ENCODE results near the gene BTBD18.
A peak's percentile ranks its signal among the peaks of the same experiment; 100 is the strongest.

BTBD18 gene

GRCh38 chr11:57761301-57762234 is 9.9 kb upstream of the BTBD18 start, which contains the start of gene CTNND1:
Gene CTNND1, plus strand, starts transcription at chr11:57761802. Its CDS starts 29,677 bp downstream, at chr11:57791479.
- H3K4me3 ChIP-seq (ENCODE audit: control insufficient read depth, low read depth, low read length), result peak within 1 kb of the TSS; percentile 76
- DNase-seq (ENCODE audit: low read depth), result peak; percentile 93
- no peak for TF ChIP-seq CTCF (IDR thresholded peaks at IDR 0.05; ENCODE audit: control insufficient read depth, insufficient read depth, low read depth, low read length, missing control alignments)

GRCh38 chr11:57758174-57758573 is 6.6 kb upstream of the BTBD18 start:
- TF ChIP-seq CTCF (IDR thresholded peaks at IDR 0.05; ENCODE audit: control insufficient read depth, insufficient read depth, low read depth, low read length, missing control alignments), result no peak
- no peak overlapping the region for H3K4me3 ChIP-seq (ENCODE audit: control insufficient read depth, low read depth, low read length)
- no peak for DNase-seq (ENCODE audit: low read depth)

GRCh38 chr11:57752954-57753353 is 1.3 kb upstream of the BTBD18 start:
- DNase-seq (ENCODE audit: low read depth), result no peak
- no peak for TF ChIP-seq CTCF (IDR thresholded peaks at IDR 0.05; ENCODE audit: control insufficient read depth, insufficient read depth, low read depth, low read length, missing control alignments)
- no peak overlapping the region for H3K4me3 ChIP-seq (ENCODE audit: control insufficient read depth, low read depth, low read length)

- H3K4me3 ChIP-seq (ENCODE audit: control insufficient read depth, low read depth, low read length), result no peak overlapping the region
- TF ChIP-seq CTCF (IDR thresholded peaks at IDR 0.05; ENCODE audit: control insufficient read depth, insufficient read depth, low read depth, low read length, missing control alignments), result no peak
- no peak for DNase-seq (ENCODE audit: low read depth)
These were observed 443 bp downstream of the BTBD18 start for GRCh38 chr11:57751176-57751575.

GRCh38 chr11:57746920-57747319 is 4.7 kb downstream of the BTBD18 start:
- no peak for DNase-seq (ENCODE audit: low read depth)
- no peak for TF ChIP-seq CTCF (IDR thresholded peaks at IDR 0.05; ENCODE audit: control insufficient read depth, insufficient read depth, low read depth, low read length, missing control alignments)
- H3K4me3 ChIP-seq (ENCODE audit: control insufficient read depth, low read depth, low read length), result no peak overlapping the region

- no peak for TF ChIP-seq CTCF (IDR thresholded peaks at IDR 0.05; ENCODE audit: control insufficient read depth, insufficient read depth, low read depth, low read length, missing control alignments)
- no peak for DNase-seq (ENCODE audit: low read depth)
These were observed 6.4 kb downstream of the BTBD18 start for GRCh38 chr11:57745206-57745605.

More at GRCh38 chr11:57745206-57745605, 6.4 kb downstream of the BTBD18 start:
- H3K4me3 ChIP-seq (ENCODE audit: control insufficient read depth, low read depth, low read length), result no peak overlapping the region
